ENCODE measurements around the gene IRX6.

The IRX6 gene

DNA sequence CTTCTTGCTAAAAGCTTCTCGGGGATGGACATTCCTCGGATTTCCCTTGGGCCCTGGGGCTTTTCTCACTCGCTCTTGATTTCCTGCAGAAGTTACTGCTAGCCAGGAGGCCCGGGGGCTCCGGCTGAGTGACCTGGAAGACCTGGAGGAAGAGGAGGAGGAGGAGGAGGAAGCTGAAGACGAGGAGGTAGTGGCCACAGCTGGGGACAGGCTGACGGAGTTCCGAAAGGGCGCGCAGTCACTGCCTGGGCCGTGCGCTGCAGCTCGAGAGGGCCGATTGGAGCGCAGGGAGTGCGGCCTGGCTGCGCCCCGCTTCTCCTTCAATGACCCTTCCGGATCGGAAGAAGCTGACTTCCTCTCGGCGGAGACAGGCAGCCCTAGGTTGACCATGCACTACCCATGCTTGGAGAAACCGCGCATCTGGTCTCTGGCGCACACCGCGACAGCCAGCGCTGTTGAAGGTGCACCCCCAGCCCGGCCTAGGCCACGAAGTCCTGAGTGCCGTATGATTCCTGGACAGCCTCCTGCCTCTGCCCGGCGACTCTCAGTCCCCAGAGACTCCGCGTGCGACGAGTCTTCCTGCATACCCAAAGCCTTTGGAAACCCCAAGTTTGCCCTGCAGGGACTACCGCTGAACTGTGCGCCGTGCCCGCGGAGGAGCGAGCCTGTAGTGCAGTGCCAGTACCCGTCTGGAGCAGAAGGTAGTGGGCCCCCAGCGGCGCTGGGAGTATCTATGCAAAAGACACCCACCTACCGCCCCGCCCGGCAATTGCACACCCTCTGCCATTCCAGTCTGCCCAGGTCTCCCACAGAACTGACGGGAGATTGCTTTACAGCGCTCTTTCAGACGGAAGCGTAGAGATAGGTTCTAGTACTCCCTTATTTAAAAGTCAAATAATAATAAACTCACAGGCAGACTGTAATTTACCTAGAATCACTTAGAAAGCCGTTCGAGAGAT is 4.9 kb downstream of the IRX6 start:
- TF ChIP-seq, protein P1, sequence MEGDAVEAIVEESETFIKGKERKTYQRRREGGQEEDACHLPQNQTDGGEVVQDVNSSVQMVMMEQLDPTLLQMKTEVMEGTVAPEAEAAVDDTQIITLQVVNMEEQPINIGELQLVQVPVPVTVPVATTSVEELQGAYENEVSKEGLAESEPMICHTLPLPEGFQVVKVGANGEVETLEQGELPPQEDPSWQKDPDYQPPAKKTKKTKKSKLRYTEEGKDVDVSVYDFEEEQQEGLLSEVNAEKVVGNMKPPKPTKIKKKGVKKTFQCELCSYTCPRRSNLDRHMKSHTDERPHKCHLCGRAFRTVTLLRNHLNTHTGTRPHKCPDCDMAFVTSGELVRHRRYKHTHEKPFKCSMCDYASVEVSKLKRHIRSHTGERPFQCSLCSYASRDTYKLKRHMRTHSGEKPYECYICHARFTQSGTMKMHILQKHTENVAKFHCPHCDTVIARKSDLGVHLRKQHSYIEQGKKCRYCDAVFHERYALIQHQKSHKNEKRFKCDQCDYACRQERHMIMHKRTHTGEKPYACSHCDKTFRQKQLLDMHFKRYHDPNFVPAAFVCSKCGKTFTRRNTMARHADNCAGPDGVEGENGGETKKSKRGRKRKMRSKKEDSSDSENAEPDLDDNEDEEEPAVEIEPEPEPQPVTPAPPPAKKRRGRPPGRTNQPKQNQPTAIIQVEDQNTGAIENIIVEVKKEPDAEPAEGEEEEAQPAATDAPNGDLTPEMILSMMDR (IDR thresholded peaks at IDR 0.05), result no peak
- Histone ChIP-seq H3K27ac (no peak overlapping the region), H3K4me3 (no peak overlapping the region)
- DNase-seq (ENCODE audit: low spot score), result no peak

DNA sequence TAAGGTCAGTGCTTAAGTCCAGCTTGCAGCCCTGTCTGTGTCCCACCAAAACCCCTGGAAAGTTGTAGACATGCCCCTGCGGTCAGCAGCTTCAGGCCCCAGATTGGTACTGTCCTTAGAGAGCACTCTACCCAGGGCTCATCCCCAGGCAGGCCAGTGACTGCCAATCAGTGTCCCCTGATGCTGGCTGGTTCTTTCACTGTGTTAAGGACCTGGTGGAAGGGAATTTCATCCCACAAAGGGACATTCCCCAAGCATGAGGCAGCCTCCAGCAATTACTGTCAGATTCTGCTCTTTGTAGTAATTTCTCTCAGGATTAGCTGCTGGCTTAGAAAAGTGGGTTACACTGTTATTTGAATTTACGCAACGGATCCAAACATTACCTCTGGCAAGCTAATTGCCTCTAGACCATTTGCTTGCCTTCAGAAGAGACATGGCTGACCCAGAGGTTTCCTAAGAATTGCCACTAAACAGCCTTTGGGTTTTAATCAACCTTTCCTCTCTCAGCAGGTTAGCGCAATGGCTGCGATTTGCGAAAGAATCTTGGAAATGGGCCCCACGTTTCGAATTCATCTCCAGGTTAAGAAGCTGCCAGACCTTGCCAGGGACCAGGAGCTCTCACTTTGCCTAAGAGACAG is 5.9 kb downstream of the IRX6 start:
- DNase-seq (ENCODE audit: low spot score), result no peak
- Histone ChIP-seq H3K27ac (no peak overlapping the region), H3K4me3 (no peak overlapping the region)
- TF ChIP-seq, protein P1 (IDR thresholded peaks at IDR 0.05), result no peak

DNA sequence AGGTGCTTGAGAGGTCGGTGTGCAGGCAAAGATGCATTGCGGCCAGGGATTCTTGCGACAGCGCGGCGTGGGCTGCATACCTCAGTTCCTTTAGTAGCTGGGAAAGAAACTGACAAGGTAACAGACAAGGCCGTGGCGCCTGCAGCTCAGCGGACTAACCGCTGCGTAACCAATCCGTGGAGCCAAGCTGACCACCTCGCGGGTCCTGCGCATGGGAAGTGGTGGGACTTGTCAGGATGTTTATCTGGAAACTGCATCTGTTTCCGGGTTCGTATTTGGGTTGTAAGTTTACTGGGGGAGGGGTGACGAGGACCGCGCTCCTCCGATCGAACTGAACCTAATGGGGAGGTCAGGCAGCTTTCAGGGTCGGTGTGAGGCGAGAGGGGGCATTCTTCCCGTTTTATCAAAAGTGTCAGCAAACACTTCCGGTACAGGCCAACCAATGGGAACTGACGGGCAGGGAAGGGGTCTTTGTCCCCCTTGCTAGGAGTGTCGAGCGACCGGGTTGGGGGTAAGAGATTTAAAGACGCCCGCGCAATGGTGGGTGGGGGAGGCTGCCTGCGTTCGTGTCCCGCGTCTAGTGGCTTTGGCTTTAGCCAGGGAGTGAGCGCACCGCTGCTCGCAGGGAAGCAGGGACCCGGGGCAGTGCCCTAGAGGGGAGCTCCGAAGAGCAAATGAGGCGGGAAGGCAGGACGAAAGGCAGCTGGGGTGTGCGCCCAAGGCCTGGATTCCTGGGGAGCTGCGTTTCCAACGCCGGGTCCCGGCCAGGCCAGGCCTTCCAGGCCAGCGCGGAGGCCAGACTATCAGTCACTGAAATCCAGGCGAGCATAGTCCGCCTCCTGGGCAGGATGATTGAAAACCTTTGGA is 7.0 kb downstream of the IRX6 start:
- DNase-seq (ENCODE audit: low spot score), result no peak
- H3K4me3 ChIP-seq, result peak overlapping the region; percentile 55
- H3K27ac ChIP-seq, result no peak overlapping the region
- TF ChIP-seq, protein P1 (IDR thresholded peaks at IDR 0.05), result no peak

DNA sequence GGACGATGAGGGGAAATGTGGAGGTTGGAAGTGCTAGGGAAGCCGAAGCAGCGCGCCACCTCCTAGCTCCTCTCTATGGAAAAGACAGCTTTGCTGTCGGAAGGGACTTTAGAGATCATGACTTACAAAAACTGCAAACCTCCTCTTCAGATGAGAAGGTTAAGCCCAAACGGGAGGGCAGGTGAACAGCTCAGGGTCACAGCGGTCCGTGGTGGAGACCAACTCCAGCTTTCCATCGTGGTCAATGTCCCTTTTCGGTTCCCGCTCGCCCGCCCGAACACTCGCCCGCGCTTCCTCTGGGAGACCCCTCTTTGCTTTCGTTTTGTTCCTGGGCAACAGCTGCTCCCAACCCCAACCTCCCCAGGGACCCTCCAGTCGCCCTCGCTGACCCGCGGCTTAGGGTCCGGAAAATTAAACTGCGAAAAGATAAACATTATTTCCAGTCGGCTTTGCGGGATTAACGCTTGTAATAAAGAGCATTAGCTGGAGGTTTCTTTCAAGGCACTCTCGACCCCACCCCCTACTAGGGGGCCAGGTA is 7.7 kb downstream of the IRX6 start:
- TF ChIP-seq, protein P1 (IDR thresholded peaks at IDR 0.05), result no peak
- no peak overlapping the region for H3K27ac ChIP-seq
- peak overlapping the region; percentile 55 for H3K4me3 ChIP-seq
- no peak for DNase-seq (ENCODE audit: low spot score)

DNA sequence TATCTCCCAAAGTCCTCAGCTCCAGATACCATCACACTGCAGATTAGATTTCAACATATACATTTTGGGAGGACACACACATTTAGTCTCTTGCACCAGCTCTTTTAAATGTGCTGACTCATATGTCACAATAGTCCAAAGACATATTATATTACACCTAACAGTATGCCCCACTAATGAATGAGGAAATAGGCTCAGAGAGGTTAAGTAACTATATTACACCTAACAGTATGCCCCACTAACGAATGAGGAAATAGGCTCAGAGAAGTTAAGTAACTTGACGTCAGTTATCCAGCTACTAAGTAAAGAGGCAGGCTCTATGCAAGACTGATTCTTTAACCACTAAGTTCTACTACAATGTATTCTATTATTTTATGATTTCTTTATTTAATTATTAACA is 9.7 kb downstream of the IRX6 start:
- no peak overlapping the region for H3K27ac ChIP-seq
- TF ChIP-seq, protein P1 (IDR thresholded peaks at IDR 0.05), result no peak
- H3K4me3 ChIP-seq, result no peak overlapping the region
- DNase-seq (ENCODE audit: low spot score), result no peak

DNA sequence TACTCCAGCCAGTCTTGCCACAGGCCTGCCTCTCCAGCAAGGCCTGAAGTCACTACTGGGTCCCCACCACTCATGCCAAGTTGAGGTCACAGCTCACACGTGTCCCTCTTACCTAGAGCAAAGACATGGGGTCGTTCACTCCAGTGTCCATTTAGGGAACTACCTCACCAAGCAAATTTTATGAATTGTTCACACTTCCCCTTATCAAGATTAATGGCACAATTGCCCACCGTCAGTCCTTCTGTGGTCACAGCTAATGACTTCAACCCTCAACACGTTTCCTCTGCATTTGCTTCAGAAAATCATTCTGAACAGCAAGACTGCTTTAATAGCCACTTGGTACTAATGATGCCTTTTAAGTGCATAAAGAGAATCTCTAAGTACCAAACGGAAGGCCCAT is 14.6 kb downstream of the IRX6 start:
- H3K27ac ChIP-seq, result no peak overlapping the region
- TF ChIP-seq, protein P1 (IDR thresholded peaks at IDR 0.05), result no peak
- H3K4me3 ChIP-seq, result no peak overlapping the region
- DNase-seq (ENCODE audit: low spot score), result no peak

Data from coronary artery (tissue), 2 donors.